ENCODE measurements around the gene ZNF541.
"Not testable (repeated sequence)": the region's sequence is repeated elsewhere in the genome, so short reads cannot be mapped to it uniquely, and the experiment has no call there.

Gene ZNF541

GRCh38 chr19:47598407-47599349 lies 25.7 kb upstream of the ZNF541 start:
- DNase-seq: peak in 1 of 2 donors; percentile 14

DNA sequence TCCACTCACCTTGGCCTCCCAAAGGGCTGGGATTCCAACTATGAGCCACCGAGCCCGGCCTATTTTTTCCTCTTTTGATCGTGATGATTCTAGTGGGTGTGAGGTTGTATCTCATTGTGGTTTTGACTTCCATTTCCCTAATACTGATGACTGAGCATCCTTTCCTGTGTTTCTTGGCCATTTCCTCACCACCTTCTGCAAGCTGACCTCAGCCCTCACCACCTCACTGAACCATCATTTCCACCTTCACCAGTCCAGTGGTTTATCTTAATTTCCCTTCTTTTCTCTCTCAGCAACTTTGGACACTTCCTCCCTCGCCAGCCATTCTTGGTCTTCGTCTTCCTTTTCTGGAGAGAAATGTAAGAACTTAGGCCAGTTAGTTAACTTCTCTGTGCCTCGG lies 23.0 kb upstream of the ZNF541 start:
- peak; percentile 43 to 50 for DNase-seq

GRCh38 chr19:47593860-47594259 lies 20.9 kb upstream of the ZNF541 start:
- no peak for DNase-seq

- no peak for DNase-seq
Measured at GRCh38 chr19:47589824-47590223, 16.9 kb upstream of the ZNF541 start.

DNA sequence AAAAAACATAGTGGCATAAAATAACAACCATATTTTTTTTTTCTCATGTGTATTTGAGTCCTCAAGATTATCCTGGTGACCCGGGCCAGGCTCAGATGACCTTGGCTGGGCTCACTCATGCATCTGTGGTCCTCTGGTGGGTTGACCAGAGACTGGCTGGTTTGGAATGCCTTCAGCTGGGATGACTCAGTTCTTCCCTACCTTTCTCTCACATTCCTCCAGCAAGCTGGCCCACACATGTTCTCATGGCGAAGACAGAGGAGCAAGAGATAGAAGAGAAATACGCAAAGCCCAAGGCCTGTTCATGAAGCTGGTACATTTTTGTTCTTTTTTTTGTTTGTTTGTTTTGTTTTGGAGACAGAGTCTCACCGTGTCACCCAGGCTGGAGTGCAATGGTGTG lies 14.3 kb upstream of the ZNF541 start:
- no peak for DNase-seq

DNA sequence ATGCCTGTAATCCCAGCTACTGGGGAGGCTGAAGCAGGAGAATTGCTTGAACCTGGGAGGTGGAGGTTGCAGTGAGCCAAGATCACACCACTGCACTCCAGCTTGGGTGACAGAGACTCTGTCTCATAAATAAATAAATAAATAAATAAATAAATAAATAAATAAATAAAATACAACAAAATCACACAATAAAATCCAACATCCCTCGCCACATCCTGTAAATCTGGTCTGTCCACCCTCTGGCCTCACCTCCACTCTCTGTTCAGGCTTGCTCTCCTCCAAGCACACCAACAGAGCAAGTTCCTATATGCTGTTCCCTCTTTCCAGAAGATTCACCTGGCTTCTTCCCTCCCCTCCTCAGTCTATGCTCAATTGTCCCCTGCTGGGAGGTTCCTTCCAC lies 10.2 kb upstream of the ZNF541 start:
- DNase-seq: not testable (repeated sequence)

DNA sequence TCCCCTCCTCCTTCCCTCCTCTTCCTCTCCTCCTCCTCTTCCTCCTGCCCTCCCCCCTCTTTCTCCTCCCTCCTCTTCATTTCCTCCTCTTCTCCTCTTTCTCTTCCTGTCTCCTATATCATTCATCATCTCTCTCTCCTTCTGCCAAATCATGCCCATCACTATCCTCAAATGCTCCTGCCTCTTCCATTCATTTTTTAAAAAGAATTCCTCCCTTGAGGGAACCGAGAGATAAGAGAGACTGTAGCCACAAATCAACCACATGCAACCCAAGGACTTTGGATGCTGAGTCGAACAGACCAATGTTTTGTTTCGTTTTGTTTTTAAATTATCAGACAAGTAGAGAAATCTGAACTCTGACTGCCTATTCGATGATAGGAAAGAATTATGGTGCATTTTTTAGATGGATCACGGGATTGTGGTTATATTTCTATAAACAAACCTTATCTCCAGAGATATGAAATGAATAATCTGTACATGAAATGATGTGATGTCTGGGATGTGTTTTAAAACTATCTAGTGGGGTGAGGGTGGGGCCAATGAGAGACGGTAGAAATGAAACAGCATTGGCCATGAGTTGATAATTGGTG lies 9.5 kb upstream of the ZNF541 start:
- no peak for DNase-seq

DNA sequence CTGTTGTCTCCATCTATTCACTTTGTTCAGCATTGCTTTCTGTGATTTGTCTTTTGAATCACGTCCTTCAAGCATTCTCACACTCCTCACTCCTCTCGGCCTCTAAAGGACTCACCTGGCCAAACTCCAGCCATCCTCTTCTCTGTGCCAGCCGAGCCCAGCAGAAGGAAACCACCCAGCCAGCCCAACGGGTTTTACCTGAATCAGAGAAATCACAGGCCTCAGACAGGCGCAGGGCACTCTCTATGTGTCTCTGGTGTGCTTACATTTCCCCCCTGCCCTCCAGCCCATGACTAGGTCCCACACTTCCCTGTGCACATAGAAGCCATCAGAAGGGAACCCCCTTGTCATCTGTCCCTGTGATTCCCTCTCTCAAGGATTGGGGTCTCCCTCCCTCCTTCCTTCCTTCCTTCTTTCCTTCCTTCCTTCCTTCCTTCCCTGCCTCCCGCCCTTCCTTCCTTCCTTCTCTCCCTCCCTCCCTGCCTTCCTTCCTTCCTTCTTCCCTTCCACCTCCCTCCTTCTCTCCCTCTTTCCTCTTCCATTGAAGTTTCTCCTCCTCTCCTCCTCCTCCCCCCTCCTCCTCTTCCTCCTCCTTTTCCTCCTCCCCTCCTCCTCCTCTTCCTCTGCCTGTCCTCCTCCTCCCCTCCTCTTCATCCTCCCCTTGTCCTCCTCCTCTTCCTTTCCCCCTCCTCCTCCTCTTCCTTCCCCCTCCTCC lies 8.8 kb upstream of the ZNF541 start:
- no peak for DNase-seq

DNA sequence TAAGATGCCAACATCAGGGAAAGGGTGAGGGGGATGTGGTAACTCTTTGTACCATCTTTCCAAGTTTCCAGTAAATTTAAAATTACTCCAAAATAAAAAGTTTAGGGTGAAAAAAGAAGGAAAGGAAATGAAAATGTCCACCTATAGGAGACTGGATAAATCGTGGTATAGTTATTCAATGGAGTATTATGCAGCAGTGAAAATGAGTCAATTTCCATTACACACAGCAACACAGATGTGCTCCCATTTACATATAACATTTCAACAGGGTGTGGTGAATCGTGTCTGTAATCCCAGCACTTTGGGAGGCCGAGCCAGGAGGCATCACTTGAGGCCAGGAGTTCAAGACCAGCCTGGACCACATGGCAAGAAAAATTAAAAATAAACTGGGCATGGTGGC lies 7.4 kb upstream of the ZNF541 start:
- no peak for DNase-seq

DNA sequence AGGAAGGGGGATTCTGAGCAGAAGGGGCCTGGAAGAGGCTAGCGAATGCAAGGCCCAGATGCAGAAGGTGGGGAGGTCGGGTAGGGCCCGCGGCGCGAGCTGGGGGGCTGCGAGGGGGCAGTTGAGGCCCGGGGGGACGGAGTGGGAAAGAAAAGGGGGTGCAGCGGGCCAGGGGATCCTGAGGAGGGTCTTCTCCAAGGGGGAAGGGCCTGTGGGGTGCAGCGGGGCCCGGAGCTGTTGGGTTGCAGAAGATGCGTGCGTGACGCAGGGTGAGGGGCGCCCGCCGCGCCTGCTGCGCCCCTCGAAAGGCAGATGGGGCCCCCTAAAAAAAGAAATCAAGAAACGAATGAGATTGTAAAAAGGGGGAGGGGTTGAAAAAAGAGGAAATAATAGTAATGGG lies 313 bp downstream of the ZNF541 start:
- DNase-seq: no peak

DNA sequence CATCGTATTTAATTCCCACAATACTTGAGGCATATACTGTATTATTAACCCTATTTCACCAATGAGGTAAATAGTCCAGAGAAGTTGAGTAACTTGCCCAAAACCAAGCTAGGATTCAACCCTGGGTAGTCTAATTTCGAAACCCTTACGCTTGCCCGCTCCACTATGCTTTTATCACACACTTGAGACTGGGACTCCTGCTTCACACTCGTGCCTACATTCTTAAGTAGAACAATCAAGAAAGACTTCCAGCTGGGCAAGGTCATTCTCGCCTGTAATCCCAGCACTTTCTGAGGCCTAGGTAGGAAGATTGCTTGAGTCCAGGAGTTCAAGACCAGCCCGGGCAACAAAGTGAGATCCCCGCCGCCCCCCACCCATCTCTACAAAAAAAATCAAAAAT lies 3.6 kb downstream of the ZNF541 start:
- no peak for DNase-seq

DNA sequence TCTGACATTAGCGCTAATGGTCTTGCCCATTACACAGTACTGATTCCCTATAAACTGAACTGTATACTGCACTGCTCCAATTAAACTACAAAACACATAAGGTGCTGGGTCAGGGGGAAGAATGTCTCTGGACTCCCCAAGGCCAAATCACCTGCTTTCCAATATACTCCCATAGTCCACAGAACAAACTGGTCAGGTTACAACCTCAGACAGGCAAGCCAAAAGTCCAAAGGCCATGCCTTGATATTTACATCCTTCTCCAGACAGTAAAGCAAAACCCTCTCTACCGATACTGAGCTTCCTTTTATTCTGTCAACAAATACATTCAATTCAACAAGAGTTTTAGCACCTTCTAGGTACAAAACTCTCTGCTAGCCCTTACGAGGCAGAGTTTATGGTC lies 8.9 kb downstream of the ZNF541 start:
- no peak for DNase-seq

- DNase-seq: no peak
Measured at GRCh38 chr19:47561440-47562057, 11.4 kb downstream of the ZNF541 start.

DNA sequence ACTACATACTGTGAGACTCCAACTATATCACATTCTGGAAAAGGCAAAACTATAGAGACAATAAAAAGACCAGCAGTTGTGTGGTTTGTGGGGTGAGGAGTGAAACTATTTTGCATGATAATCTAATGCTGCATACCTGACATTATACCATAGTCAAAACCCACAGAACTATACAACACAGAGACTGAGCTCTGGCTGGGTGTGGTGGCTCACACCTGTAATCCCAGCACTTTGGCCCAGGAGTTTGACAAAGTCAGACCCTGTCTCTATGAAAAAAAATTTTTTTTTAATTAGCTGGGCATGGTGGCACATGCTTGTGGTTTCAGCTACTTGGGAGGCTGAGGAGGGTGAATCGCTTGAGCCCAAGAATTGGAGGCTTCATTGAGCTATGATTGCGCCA lies 11.9 kb downstream of the ZNF541 start:
- no peak for DNase-seq

DNA sequence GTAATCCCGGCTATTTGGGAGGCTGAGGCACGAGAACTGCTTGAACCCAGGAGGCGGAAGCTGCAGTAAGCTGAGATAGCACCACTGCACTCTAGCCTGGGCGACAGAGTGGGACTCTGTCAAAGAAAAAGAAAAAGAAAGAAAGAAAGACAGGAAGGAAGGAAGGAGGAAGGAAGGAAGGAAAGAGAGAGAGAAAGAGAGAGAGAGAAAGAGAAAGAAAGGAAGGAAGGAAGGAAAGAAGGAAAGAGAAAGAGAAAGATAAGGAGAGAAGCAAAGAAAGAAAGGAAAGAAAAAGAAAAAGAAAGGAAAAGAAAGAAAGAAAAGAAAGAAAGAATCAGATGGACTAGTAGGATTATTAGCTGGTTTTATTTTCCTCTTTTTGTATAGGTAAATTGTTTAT lies 22.8 kb downstream of the ZNF541 start:
- DNase-seq: no peak

DNA sequence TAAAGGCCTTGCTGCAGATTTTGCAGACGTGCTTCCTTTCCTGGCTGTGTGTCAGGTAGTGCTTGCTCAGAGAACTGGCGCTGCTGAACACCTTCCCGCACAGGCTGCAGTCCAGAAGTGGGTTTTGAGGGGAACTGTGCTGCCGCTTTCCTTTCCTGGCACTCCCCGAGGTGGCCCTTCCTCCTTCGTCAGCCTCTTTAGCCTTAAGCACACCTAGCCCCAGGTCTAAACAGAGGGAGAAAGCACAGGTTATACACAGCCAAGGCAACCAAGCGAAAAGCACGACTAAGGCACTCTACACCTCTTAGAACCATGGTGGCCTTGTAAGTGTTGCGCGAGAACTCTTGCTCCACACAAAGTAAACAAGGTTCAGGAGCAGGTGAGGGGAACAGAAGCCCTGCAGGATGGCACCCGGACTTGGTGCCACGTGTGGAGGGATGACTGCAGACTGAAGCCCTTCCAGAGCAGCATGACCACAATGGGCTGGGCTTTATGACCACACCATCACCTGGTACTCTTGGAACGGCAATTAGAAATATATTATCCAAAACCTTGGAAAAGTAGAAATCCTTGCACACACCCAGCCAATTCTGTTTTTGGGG lies 23.6 kb downstream of the ZNF541 start:
- no peak for DNase-seq

GRCh38 chr19:47547199-47547598 lies 25.7 kb downstream of the ZNF541 start:
- no peak for DNase-seq

GRCh38 chr19:47545061-47545948 lies 27.6 kb downstream of the ZNF541 start:
- no peak for DNase-seq

GRCh38 chr19:47544476-47544875 lies 28.5 kb downstream of the ZNF541 start:
- no peak for DNase-seq

DNA sequence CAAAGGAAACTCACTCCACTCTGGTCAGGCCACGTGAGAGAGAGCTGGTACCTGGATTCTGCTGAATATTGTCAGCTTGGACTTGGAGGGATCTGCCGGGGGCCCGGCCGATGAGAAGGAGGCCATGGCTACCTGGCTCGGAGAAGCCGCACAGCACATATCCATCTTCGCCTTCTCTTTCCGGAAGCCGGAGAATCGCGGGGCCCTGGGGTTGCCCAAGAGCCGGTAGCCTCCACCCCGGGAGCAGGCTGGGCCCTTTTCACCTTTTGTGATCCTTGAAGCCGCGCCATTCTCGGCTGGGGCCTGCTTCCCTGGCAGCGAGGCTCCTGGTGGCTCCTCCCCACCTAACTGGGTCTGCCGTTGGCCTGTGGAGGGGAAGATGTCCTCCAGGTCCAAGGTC lies 28.9 kb downstream of the ZNF541 start:
- DNase-seq: no peak

DNA sequence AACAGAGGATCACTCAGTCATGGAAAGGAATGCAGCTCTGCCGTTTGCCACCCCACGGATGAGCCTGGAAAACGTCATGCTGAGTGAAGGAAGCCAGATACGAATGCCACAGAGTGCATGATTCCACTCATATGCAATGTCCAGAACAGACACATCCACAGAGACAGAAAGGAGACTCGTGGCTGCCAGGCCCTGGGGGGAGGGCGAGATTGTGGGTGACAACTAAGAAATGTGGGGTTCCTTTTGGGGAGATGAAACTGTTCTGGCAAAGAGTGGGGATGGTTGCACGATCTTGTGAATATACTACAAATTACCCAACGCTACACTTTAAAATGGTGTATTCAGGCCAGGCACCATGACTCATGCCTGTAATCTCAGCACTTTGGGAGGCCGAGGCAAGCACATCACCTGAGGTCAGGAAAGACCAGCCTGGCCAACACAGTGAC lies 30.9 kb downstream of the ZNF541 start:
- no peak for DNase-seq

DNA sequence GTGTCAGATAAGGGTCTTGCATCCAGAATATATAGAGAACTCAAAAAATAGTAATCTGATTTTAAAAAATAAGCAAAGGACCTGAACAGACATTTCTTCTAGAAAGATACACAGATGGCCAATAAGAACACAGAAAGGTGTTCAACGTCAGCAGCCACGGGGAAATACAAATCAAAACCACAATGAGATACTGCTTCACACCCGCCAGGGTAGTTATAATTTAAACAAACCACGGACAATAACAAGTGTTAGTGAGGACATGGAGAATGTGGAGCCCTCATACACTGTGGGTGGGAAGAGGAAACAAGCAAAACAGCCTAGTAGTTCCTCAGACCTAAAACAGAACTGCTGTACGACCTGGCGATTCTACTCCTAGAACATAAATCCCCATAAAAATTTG lies 31.4 kb downstream of the ZNF541 start:
- DNase-seq: peak; percentile 11 to 17
